ENCODE data around the gene TEX11. TPM values are rescaled to one million over a fixed set of nuclear protein-coding genes. Genes with fewer than 3 reads are reported as not detected.
A peak's percentile ranks its signal among the peaks of the same experiment; 100 is the strongest.
"Not testable (repeated sequence)": the region's sequence is repeated elsewhere in the genome, so short reads cannot be mapped to it uniquely, and the experiment has no call there.

Gene TEX11
- total RNA-seq, 6 donors from 2014 or later: 0.10 TPM; not detected in 5

GRCh38 chrX:70769659-70770227, 138.8 kb downstream of the TEX11 start:
- Histone ChIP-seq H3K4me3 (no peak overlapping the region), H3K36me3 (no peaks in the 10 kb centered on the region), H3K27me3 (no peaks in the 10 kb centered on the region), H3K9me3 (no peaks in the 10 kb centered on the region), H3K4me1 (no peaks in the 10 kb centered on the region), H3K27ac (no peak overlapping the region)
- DNase-seq (no peak), ATAC-seq (ENCODE audit: low FRiP score in 2 of 2) (no peak)
- no peak for TF ChIP-seq EP300 (IDR thresholded peaks at IDR 0.05)
- TF ChIP-seq CTCF (IDR thresholded peaks at IDR 0.05): peak in 3 of 6 experiments; percentile 14 to 54 (median 15)
- WGBS, 2 donors: 29 to 30% methylated on average over 3 of the region's 3 CpGs

- Histone ChIP-seq H3K9me3 (no peaks in the 10 kb centered on the region), H3K27me3 (no peaks in the 10 kb centered on the region), H3K27ac (no peak overlapping the region), H3K4me3 (no peak overlapping the region), H3K36me3 (no peaks in the 10 kb centered on the region), H3K4me1 (no peaks in the 10 kb centered on the region)
- WGBS, 2 donors: 23 to 48% methylated on average over 7 to 10 of the region's 10 CpGs
- DNase-seq (no peak), ATAC-seq (ENCODE audit: low FRiP score in 2 of 2) (no peak)
- no peak for TF ChIP-seq POLR2AphosphoS5 (IDR thresholded peaks at IDR 0.05)
- TF ChIP-seq EP300 (IDR thresholded peaks at IDR 0.05): no peak
- no peak for TF ChIP-seq POLR2A (IDR thresholded peaks at IDR 0.05)
- no peak for TF ChIP-seq CTCF (IDR thresholded peaks at IDR 0.05)
These were observed 146.2 kb downstream of the TEX11 start for GRCh38 chrX:70762285-70762684.

- no peaks in the 10 kb centered on the region for H3K27me3 ChIP-seq
- ATAC-seq (ENCODE audit: low FRiP score in 2 of 2): no peak
- TF ChIP-seq EP300 (IDR thresholded peaks at IDR 0.05) (no peak), POLR2A (IDR thresholded peaks at IDR 0.05) (no peak)
- H3K4me1 ChIP-seq: no peaks in the 10 kb centered on the region
- no peak overlapping the region for H3K27ac ChIP-seq
- peak in 1 of 2 donors; percentile 13 for DNase-seq
- no peak overlapping the region for H3K4me3 ChIP-seq
- WGBS, 2 donors: 67% methylated on average over 11 of the region's 12 CpGs; no CpG with 5 or more reads in 1 of the 2 donors
- H3K36me3 ChIP-seq: no peaks in the 10 kb centered on the region
- no peaks in the 10 kb centered on the region for H3K9me3 ChIP-seq
These were observed 152.7 kb downstream of the TEX11 start for GRCh38 chrX:70755850-70756249.

GRCh38 chrX:70754169-70754848, 154.2 kb downstream of the TEX11 start:
- ATAC-seq (ENCODE audit: low FRiP score in 2 of 2) (no peak), DNase-seq (no peak)
- Histone ChIP-seq H3K4me3 (no peak overlapping the region), H3K4me1 (no peaks in the 10 kb centered on the region), H3K27me3 (no peaks in the 10 kb centered on the region), H3K36me3 (no peaks in the 10 kb centered on the region), H3K27ac (no peak overlapping the region), H3K9me3 (no peaks in the 10 kb centered on the region)
- WGBS, 2 donors: 79% methylated on average over 2 of the region's 2 CpGs; no CpG with 5 or more reads in 1 of the 2 donors
- TF ChIP-seq POLR2AphosphoS5 (IDR thresholded peaks at IDR 0.05): no peak
- TF ChIP-seq POLR2A (IDR thresholded peaks at IDR 0.05): no peak
- no peak for TF ChIP-seq CTCF (IDR thresholded peaks at IDR 0.05)
- TF ChIP-seq EP300 (IDR thresholded peaks at IDR 0.05): no peak

GRCh38 chrX:70733774-70734173, 174.7 kb downstream of the TEX11 start:
- not testable (repeated sequence) for H3K36me3 ChIP-seq; H3K27ac ChIP-seq; DNase-seq; ATAC-seq (ENCODE audit: low FRiP score in 2 of 2); H3K27me3 ChIP-seq; H3K4me3 ChIP-seq; H3K4me1 ChIP-seq; H3K9me3 ChIP-seq
- WGBS, 2 donors: 92 to 95% methylated on average over 5 of the region's 5 CpGs

GRCh38 chrX:70727961-70728360, 180.6 kb downstream of the TEX11 start:
- not testable (repeated sequence) for H3K36me3 ChIP-seq; ATAC-seq (ENCODE audit: low FRiP score in 2 of 2)

More at GRCh38 chrX:70727961-70728360, 180.6 kb downstream of the TEX11 start:
- H3K27ac ChIP-seq, DNase-seq, H3K27me3 ChIP-seq, H3K4me1 ChIP-seq, H3K4me3 ChIP-seq, H3K9me3 ChIP-seq: not testable (repeated sequence)
- WGBS, 2 donors: 92% methylated on average over 1 of the region's 1 CpG; no CpG with 5 or more reads in 1 of the 2 donors
